ENCODE measurements around the gene KCNN2. TPM values are rescaled to one million over a fixed set of nuclear protein-coding genes. Genes with fewer than 3 reads are reported as not detected.
A peak's percentile ranks its signal among the peaks of the same experiment; 100 is the strongest.

The KCNN2 gene
- total RNA-seq, 1 donor from 2014 or later: not detected

- no peak overlapping the region for H3K4me3 ChIP-seq (ENCODE audit: low read depth, low read length)
- DNase-seq (ENCODE audit: low read depth): no peak
- no peak for TF ChIP-seq CTCF (conservative IDR thresholded peaks at IDR 0.05; ENCODE audit: low read depth, low read length)
Observed at GRCh38 chr5:114448481-114448880, 86.6 kb downstream of the KCNN2 start.

GRCh38 chr5:114449860-114450421 lies 88.1 kb downstream of the KCNN2 start:
- no peak for DNase-seq (ENCODE audit: low read depth)
- peak; percentile 89 for TF ChIP-seq CTCF (conservative IDR thresholded peaks at IDR 0.05; ENCODE audit: low read depth, low read length)
- no peak overlapping the region for H3K4me3 ChIP-seq (ENCODE audit: low read depth, low read length)

GRCh38 chr5:114450437-114450836 lies 88.6 kb downstream of the KCNN2 start:
- TF ChIP-seq CTCF (conservative IDR thresholded peaks at IDR 0.05; ENCODE audit: low read depth, low read length): no peak
- H3K4me3 ChIP-seq (ENCODE audit: low read depth, low read length): no peak overlapping the region
- no peak for DNase-seq (ENCODE audit: low read depth)

- no peak for TF ChIP-seq CTCF (conservative IDR thresholded peaks at IDR 0.05; ENCODE audit: low read depth, low read length)
- H3K4me3 ChIP-seq (ENCODE audit: low read depth, low read length): no peak overlapping the region
Observed at GRCh38 chr5:114458726-114459125, 96.9 kb downstream of the KCNN2 start.

GRCh38 chr5:114467171-114467570 lies 105.3 kb downstream of the KCNN2 start:
- no peak for DNase-seq (ENCODE audit: low read depth)
- TF ChIP-seq CTCF (conservative IDR thresholded peaks at IDR 0.05; ENCODE audit: low read depth, low read length): no peak

More at GRCh38 chr5:114458726-114459125, 96.9 kb downstream of the KCNN2 start:
- no peak for DNase-seq (ENCODE audit: low read depth)

GRCh38 chr5:114467729-114468128 lies 105.9 kb downstream of the KCNN2 start:
- H3K4me3 ChIP-seq (ENCODE audit: low read depth, low read length): no peak overlapping the region
- TF ChIP-seq CTCF (conservative IDR thresholded peaks at IDR 0.05; ENCODE audit: low read depth, low read length): no peak
- DNase-seq (ENCODE audit: low read depth): no peak

More at GRCh38 chr5:114467171-114467570, 105.3 kb downstream of the KCNN2 start:
- no peak overlapping the region for H3K4me3 ChIP-seq (ENCODE audit: low read depth, low read length)

- TF ChIP-seq CTCF (conservative IDR thresholded peaks at IDR 0.05; ENCODE audit: low read depth, low read length): no peak
- no peak overlapping the region for H3K4me3 ChIP-seq (ENCODE audit: low read depth, low read length)
- DNase-seq (ENCODE audit: low read depth): no peak
Observed at GRCh38 chr5:114469372-114469771, 107.5 kb downstream of the KCNN2 start.

Data from epithelial cell of proximal tubule (primary cell).